Effector CD4-positive, alpha-beta T cell (primary cell): Measurements from ENCODE around the gene DGLUCY.
"Not testable (repeated sequence)": the region's sequence is repeated elsewhere in the genome, so short reads cannot be mapped to it uniquely, and the experiment has no call there.

ENCODE experiments used
- DNase-seq: peaks from one replicate; pipeline ENCODE4 v3.0.0-alpha.2; 2020

DGLUCY gene

GRCh38 chr14:91140672-91141071 lies 26.8 kb downstream of the DGLUCY start:
- no peak for DNase-seq

GRCh38 chr14:91142214-91142668 lies 28.4 kb downstream of the DGLUCY start:
- DNase-seq, result no peak

- DNase-seq, result no peak
These were observed 30.0 kb downstream of the DGLUCY start for GRCh38 chr14:91143862-91144261.

- DNase-seq, result no peak
These were observed 30.7 kb downstream of the DGLUCY start for GRCh38 chr14:91144425-91145145.

GRCh38 chr14:91145391-91146160 lies 31.7 kb downstream of the DGLUCY start:
- no peak for DNase-seq

GRCh38 chr14:91146661-91147060 lies 32.8 kb downstream of the DGLUCY start:
- DNase-seq, result no peak

GRCh38 chr14:91149462-91149861 lies 35.6 kb downstream of the DGLUCY start:
- no peak for DNase-seq

GRCh38 chr14:91152499-91152898 lies 38.6 kb downstream of the DGLUCY start:
- no peak for DNase-seq

GRCh38 chr14:91153360-91153759 lies 39.5 kb downstream of the DGLUCY start:
- DNase-seq, result no peak

GRCh38 chr14:91154851-91155625 lies 41.2 kb downstream of the DGLUCY start:
- DNase-seq, result no peak

- no peak for DNase-seq
These were observed 41.8 kb downstream of the DGLUCY start for GRCh38 chr14:91155626-91156089.

GRCh38 chr14:91156142-91156666 lies 42.3 kb downstream of the DGLUCY start:
- not testable (repeated sequence) for DNase-seq

GRCh38 chr14:91156877-91157276 lies 43.0 kb downstream of the DGLUCY start:
- DNase-seq, result not testable (repeated sequence)

GRCh38 chr14:91158091-91158790 lies 44.4 kb downstream of the DGLUCY start:
- no peak for DNase-seq

GRCh38 chr14:91159182-91159581 lies 45.3 kb downstream of the DGLUCY start:
- DNase-seq, result no peak

- no peak for DNase-seq
These were observed 46.0 kb downstream of the DGLUCY start for GRCh38 chr14:91159906-91160305.

- no peak for DNase-seq
These were observed 49.4 kb downstream of the DGLUCY start for GRCh38 chr14:91163316-91163715.

GRCh38 chr14:91164676-91165075 lies 50.8 kb downstream of the DGLUCY start:
- no peak for DNase-seq

- DNase-seq, result no peak
These were observed 53.5 kb downstream of the DGLUCY start for GRCh38 chr14:91167380-91167770.

GRCh38 chr14:91169951-91170350 lies 56.1 kb downstream of the DGLUCY start:
- no peak for DNase-seq

- DNase-seq, result no peak
These were observed 56.7 kb downstream of the DGLUCY start for GRCh38 chr14:91170504-91171121.

- DNase-seq, result no peak
These were observed 57.4 kb downstream of the DGLUCY start for GRCh38 chr14:91171291-91171690.
